ENCODE measurements around the gene TMEM158. TPM values are rescaled to one million over a fixed set of nuclear protein-coding genes. Genes with fewer than 3 reads are reported as not detected.

The TMEM158 gene
- 17.0 and 17.2 TPM in 2 replicates for total RNA-seq (2014; rRNA removed; shearing (Covaris generic))

GRCh38 chr3:45226206-45226915 is at the start of gene TMEM158:
TMEM158 (minus strand) TSS chr3:45226287; CDS start chr3:45226027, 260 bp downstream.

Small RNA genes within 50 kb of the gene (small RNA-seq; reads per million reads assigned to genes)
- 0.54 reads per million, percentile 29 among the genes with 10 or more reads in this experiment for gene RF00012

Other genes starting within 250 kb of the TMEM158 start
- gene CLEC3B, start 200.0 kb downstream of the TMEM158 start, total RNA-seq (2014; rRNA removed; shearing (Covaris generic)) = 0.21 and 0.60 TPM in 2 replicates
- gene CDCP1, start 79.9 kb downstream of the TMEM158 start, total RNA-seq (2014; rRNA removed; shearing (Covaris generic)) = 5.0 and 5.4 TPM in 2 replicates
- 18.8 and 21.8 TPM in 2 replicates for gene LARS2, start 162.3 kb upstream of the TMEM158 start, total RNA-seq (2014; rRNA removed; shearing (Covaris generic))

All from A375 (cell line).